NCI-H2171 (cell line): ENCODE measurements around the gene WNT6.

Experiments used
- DNase-seq: peaks from one replicate; lab custom pipeline; 2025; lab: John Stamatoyannopoulos, UW

WNT6 gene

GRCh38 chr2:218893349-218894150, 33.9 kb downstream of the WNT6 start:
- no peak for DNase-seq

DNA sequence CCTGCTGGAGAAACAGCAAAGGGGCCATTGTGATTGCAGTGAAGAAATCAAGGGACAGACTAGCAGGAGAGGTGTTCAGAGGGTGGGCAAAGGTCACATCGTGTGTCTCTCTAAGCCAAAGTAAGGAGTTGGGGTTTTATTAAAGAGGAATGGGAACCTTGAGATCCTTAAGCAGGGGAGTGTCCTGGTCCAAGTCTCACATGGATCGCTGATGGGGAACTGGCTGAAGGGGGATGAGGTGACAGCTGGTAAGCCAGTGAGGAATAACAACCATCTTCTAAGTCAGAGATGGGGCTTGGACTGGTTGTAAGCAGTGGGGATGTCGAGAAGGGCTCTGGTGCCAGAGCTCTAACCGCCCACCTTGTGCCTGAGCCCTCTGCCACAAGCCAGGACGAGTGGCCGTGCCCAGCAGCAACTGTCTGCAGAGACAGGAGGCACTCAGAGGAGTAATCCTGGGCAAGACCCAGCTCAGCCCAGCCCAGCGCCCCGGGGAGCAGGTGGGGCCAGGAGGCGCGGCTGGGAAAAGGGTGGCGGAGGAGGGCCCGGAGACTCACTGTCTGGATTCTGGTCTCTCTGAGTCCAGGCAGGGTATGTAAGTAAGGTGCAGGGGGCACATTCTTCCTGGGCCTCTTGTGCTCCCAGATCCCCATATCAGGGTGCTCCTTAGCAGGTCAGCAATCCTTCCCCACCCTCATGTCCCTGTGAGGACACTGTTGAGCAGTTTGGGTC, 34.7 kb downstream of the WNT6 start:
- no peak for DNase-seq

GRCh38 chr2:218894880-218895157, 35.2 kb downstream of the WNT6 start:
- no peak for DNase-seq

- no peak for DNase-seq
These were observed 35.7 kb downstream of the WNT6 start for GRCh38 chr2:218895326-218895725.

GRCh38 chr2:218895759-218896500, 36.3 kb downstream of the WNT6 start:
- no peak for DNase-seq

DNA sequence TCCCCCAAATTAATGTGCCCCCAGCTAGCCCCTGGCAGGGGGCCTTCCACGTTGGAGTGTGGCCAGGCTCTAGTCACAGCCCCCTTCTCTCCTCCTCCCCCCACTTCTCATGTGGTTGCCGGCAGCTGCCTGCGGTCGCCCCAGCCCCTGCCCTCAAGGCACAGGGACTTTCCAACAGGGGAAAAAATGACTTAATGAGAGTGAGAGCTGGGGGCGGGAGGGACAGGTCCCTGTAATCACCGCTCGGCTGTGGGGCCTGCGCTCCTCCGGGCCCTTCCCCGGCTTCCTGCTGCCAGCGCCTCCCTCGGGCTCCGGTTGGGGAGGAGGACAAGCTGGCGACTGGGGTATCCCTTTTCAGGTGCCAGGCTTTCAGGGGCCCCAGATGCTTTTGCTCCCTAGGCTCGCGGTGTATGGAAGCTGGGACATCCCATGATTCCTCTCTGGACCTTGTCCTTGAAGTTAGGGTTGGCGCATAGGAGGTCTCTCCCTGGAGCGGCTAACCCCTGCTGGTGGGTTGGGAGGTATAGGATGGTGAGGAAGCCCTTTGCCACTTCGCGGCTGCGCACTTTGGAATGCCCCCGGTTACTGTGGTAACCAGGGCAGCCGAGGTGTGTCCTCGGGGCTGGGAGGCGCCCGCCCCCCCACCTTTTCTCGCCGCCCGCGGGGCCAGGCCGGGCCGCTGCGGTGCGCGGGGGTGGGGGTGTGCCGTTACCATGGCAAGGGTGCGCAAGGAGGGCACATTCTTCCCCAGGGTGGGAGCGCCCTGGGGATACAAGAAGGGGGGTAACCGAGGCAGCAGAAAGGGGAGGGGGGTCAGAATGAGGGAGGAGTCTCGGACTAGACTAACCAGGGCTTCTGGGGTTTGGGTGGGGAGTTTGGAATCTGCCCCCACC, 37.1 kb downstream of the WNT6 start:
- peak; percentile 62 for DNase-seq

DNA sequence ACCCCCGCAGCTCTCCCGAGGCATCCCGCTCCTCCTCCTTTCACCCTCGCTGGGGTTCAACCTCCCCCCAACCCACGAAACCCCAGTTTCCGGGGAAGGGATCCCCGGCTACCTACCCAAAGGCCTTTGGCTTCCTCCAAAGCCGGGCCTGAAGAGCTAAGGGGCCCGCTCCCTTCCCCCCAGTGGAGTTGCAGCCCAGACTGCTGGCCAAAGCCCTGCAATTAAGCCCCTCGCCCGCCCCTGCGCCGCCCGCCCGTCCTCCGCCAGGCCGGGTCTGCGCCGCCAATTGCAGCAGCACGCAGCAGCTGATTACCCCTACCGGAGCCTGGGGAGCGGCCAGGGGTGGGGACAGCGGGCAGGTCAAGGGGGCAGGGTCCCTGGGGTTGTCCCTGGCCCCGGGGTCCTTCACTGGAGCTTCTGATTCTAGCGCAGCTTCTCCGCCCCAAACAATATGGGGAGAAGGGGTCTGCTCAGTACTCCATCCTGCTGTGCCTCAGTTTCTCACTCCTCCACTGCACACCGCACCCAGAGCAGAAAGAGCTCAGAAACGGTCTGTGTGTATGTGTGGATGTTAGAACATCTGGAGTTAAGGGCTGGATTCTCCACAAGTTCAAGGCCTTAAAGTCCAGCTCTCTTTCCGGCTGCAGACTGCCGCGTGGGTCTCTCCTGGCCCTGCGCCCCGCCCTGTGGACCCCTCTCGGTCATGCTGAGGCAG, 37.9 kb downstream of the WNT6 start:
- no peak for DNase-seq

DNA sequence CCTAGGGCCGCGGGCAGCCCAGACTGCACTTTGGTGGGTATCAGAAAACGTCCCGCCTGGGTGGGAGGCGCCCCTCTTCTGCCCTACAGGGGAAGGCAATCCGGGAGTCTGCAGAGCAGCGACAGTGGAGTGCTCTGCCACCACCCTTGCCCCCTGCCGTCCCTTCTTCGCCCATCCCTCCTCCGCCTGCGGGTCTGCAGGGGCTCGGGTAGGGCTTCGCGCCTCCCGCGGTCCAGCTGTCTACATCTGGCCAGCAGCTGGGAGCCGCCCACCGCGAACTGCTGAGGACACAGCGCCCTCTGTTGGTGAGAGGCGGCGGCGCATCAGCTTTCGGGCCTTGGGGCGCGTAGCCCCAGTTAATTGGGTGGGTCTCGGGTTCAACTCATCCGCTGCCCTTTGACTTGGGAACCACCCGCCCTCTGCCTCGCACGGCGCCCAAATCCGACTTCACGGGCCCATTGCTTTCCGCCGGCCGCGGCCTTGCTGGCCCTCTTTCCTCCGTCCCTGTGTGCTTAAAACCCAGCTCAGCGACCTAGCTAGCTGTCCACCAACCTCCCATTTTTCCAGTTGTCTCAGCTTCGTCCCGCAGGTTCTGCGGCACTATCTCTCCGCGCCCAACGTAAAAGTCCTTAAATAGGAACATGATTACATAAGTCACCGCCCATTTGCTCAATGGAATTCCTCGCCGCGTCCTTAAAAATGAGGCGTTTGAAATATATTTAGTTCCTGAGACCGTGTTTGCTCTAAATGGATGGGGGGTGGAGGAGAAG, 38.7 kb downstream of the WNT6 start:
- DNase-seq: no peak

GRCh38 chr2:218899147-218899546, 39.5 kb downstream of the WNT6 start:
- no peak for DNase-seq

GRCh38 chr2:218902427-218902826, 42.8 kb downstream of the WNT6 start:
- DNase-seq: no peak

DNA sequence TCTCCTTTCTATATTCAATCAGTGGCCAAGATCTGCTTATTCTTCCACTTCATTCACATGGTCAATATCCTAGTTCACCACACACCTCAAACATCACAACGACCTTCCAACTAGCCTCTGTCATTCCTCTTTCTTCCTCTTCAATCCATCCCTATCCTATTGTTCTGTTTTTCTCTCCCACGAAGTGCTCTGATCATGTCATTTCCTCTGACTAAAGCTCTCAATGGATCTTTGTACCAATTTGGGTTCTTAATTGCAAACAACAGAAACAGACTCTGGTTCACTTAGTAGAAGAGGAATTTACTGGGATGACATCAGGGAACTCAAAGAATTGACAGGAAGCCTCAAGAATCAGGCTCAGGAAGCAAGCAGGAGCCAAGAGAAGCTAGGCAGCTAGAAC, 44.6 kb downstream of the WNT6 start:
- DNase-seq: no peak

DNA sequence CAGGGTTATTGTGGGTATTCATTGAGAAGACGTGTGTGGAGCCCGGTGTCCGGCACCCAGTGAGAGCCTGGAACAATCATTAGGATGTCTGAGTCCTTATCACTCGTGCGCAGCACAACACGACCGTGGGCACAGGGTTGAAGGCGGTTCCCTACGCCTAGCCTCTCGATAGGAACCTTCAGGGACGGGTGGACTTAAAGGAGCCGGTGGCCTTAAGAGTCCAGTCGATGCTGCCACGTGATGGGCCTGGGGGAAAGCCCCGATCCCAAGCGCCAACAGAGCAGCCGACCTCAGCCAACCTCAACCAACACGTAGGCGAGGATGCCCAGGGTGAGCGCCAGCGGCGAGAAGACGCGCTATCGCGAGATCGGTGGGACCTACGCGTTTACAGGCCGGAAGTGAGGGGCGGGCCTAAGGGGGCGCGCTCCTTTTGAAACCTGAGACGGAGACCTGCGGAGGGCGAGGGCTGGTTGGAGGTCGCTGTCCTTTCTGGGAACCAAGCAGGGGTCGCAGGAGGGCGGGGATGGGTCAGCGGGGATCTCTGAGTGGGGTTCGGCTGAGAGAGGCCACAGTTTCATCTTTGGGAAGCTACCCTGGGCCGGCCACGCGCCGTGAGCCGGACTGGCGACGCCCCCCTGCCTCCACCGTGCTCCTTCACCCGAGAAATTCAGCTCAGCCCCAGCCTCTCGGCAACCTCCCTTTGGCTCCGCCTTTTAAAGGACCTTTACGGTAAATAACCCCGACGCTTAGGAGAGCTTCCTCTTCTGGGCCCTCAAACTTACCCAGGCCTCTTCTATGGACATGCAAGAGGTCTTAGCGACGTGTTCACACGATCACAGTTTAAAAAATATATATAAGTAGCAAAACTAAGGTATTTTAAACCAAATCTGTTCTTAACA, 49.4 kb downstream of the WNT6 start:
- DNase-seq: peak; percentile 95

- DNase-seq: no peak
These were observed 51.1 kb downstream of the WNT6 start for GRCh38 chr2:218910741-218911140.

DNA sequence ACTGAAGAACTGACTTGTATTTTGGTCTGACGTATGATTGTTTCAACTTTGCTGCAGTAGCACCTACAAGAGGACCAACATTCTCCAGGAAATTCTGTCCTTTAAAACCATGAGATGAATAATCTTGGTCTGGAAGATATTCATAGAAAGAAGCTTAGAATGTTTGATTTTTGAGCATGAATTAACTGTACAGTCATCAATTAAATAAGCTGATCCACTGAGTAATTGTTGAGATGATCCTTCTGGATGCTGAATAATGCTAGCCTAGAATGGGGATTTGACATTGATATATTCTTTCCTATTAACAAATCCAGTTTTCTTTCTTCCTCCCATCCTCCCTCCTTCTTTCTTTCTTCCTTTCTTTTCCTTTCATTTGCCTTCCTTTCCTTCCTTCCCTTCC, 60.9 kb downstream of the WNT6 start:
- DNase-seq: no peak
